Neural cell (in vitro differentiated cells): ENCODE results near the gene KIF23. TPM values are rescaled to one million over a fixed set of nuclear protein-coding genes. Genes with fewer than 3 reads are reported as not detected.
"Not testable (repeated sequence)": the region's sequence is repeated elsewhere in the genome, so short reads cannot be mapped to it uniquely, and the experiment has no call there.

Experiments used
- H2AFZ ChIP-seq: fragments of 200-600, 300-800 bp; sonication (generic), shearing (Covaris generic); 2 replicates; pipeline ENCODE4 v1.6.0; 2014; ENCODE audit warnings: low read depth, mild to moderate bottlenecking, antibody characterized with exemption, low read length, moderate library complexity
- H3F3A ChIP-seq: fragments of 200-600 bp; shearing (Covaris generic); 2 replicates; pipeline ENCODE4 v1.6.1; 2016; ENCODE audit warnings: mild to moderate bottlenecking, moderate library complexity, mixed read lengths, antibody characterized with exemption, low read length; ENCODE audit not compliant: insufficient read depth, poor library complexity, severe bottlenecking
- H3K27ac ChIP-seq: fragments of 200-600, 300-800 bp; sonication (generic), shearing (Covaris generic); 2 replicates; pipeline ENCODE4 v1.5.1; 2014; ENCODE audit warnings: mild to moderate bottlenecking, low read length, moderate library complexity
- H3K27me3 ChIP-seq: fragments of 300-800, 200-600 bp; sonication (generic), shearing (Covaris generic); 2 replicates; pipeline ENCODE4 v1.6.0; 2014; ENCODE audit warnings: mild to moderate bottlenecking, low read depth, low read length, moderate library complexity; ENCODE audit not compliant: insufficient read depth
- H3K36me3 ChIP-seq: fragments of 300-800, 200-600 bp; sonication (generic), shearing (Covaris generic); 2 replicates; pipeline ENCODE4 v1.5.1; 2014; ENCODE audit warnings: mild to moderate bottlenecking, antibody characterized with exemption, low read length, moderate library complexity; ENCODE audit not compliant: insufficient read depth
- H3K4me2 ChIP-seq: fragments of 300-800, 200-600 bp; sonication (generic), shearing (Covaris generic); 2 replicates; pipeline ENCODE4 v1.6.0; 2014; ENCODE audit warnings: mild to moderate bottlenecking, low read length
- H3K4me3 ChIP-seq: fragments of 300-800, 200-600 bp; sonication (generic), shearing (Covaris generic); 2 replicates; pipeline ENCODE4 v1.5.1; 2014; ENCODE audit warnings: mild to moderate bottlenecking, low read length, moderate library complexity
- H3K79me2 ChIP-seq: fragments of 200-600 bp; shearing (Covaris generic); replicated peaks from 2 replicates; pipeline ENCODE4 v1.6.0; 2014; ENCODE audit warnings: mild to moderate bottlenecking, low read length, moderate library complexity; ENCODE audit not compliant: insufficient read depth
- H3K9ac ChIP-seq: fragments of 300-800, 200-600 bp; sonication (generic), shearing (Covaris generic); 2 replicates; pipeline ENCODE4 v1.6.1; 2016; ENCODE audit warnings: mild to moderate bottlenecking, low read length, mixed read lengths
- H3K9me2 ChIP-seq: fragments of 200-600 bp; shearing (Covaris generic); 2 replicates; pipeline ENCODE4 v1.6.1; 2016; ENCODE audit warnings: mild to moderate bottlenecking, low read length, mixed read lengths; ENCODE audit not compliant: insufficient read depth
- H3K9me3 ChIP-seq: fragments of 200-600, 300-800 bp; sonication (generic), shearing (Covaris generic); 2 replicates; pipeline ENCODE4 v1.6.1; 2016; ENCODE audit warnings: mild to moderate bottlenecking, mixed run types, low read length, moderate library complexity, mixed read lengths
- H4K20me1 ChIP-seq: fragments of 200-600 bp; shearing (Covaris generic); 2 replicates; pipeline ENCODE4 v1.6.1; 2016; ENCODE audit warnings: mild to moderate bottlenecking, mixed run types; ENCODE audit not compliant: insufficient read depth
- CTCF ChIP-seq: fragments of 450-650 bp; IDR thresholded peaks from 2 replicates; pipeline ENCODE4 v1.5.1; 2014; ENCODE audit warnings: antibody characterized with exemption, mild to moderate bottlenecking, moderate library complexity; ENCODE audit not compliant: poor library complexity, severe bottlenecking
- EP300 ChIP-seq: fragments of 450-650 bp; conservative IDR thresholded peaks from 2 replicates; pipeline ENCODE4 v1.6.1; 2014; ENCODE audit warnings: antibody characterized with exemption, mild to moderate bottlenecking, moderate library complexity; ENCODE audit not compliant: poor library complexity, severe bottlenecking
- EZH2 ChIP-seq: fragments of 200-600, 300-800 bp; shearing (Covaris generic), sonication (generic); IDR thresholded peaks from 2 replicates; pipeline ENCODE4 v1.6.1; 2014; ENCODE audit warnings: antibody characterized with exemption, low read length, borderline replicate concordance, mild to moderate bottlenecking; ENCODE audit not compliant: insufficient read depth, poor library complexity, severe bottlenecking
- MXI1 ChIP-seq: fragments of 450-650 bp; conservative IDR thresholded peaks from 2 replicates; pipeline ENCODE4 v1.6.1; 2014; ENCODE audit warnings: antibody characterized with exemption, mild to moderate bottlenecking; ENCODE audit not compliant: poor library complexity, severe bottlenecking
- POLR2AphosphoS5 ChIP-seq: IDR thresholded peaks from 2 replicates; pipeline ENCODE4 v1.6.1; 2012
- RAD21 ChIP-seq: fragments of 450-650 bp; conservative IDR thresholded peaks from 2 replicates; pipeline ENCODE4 v1.6.1; 2014; ENCODE audit warnings: antibody characterized with exemption, mild to moderate bottlenecking, moderate library complexity
- SMC3 ChIP-seq: fragments of 450-650 bp; conservative IDR thresholded peaks from 2 replicates; pipeline ENCODE4 v1.6.1; 2014; ENCODE audit warnings: antibody characterized with exemption, mild to moderate bottlenecking, moderate library complexity; ENCODE audit not compliant: poor library complexity
- TAF1 ChIP-seq: IDR thresholded peaks from 2 replicates; pipeline ENCODE4 v1.6.1; 2012; ENCODE audit warnings: low read depth
- polyA plus RNA-seq: library from polyadenylated mRNA; depleted of rRNA; stranded (reverse); fragments of >200 nt; gene quantifications from 2 replicates; pipeline ENCODE4 v1.2.3, GENCODE V29; 2014
- TF ChIP-seq, protein P1 (sequence below): IDR thresholded peaks from 2 replicates; pipeline ENCODE4 v1.6.1; 2012; ENCODE audit warnings: borderline replicate concordance

The KIF23 gene
- polyA plus RNA-seq, 1 donor from 2014 or later: 1.7 TPM

DNA sequence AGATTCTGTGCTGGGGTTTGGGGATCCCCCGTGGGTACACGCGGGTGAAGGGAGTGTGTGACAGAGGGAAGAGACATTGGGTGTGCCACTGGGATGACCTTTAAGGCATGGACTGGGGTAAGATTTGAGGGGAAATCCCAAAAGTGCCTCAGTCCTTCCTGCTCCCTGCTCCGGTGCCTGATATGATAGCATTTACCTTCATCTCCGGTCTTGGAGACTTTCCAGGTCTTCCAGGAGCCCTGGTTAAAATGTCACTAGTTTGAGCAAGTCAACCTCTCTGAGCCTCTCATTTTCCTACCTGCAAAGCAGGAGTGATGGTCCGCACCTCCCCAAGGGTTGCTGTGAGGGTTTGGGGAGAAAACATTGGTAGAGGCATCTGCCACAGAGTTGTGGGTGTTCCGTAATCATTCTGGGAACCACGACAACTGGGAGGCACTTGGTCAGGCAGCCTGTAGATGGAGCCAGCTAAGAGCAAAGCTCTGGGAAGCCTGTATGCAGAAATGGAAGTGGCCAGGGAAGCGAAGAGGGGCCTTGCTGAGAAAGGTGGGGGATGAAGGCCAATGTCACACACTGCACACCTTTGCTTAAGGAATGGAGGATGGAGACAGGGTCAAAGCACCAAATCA is 33.9 kb upstream of the KIF23 start:
- no peaks in the 10 kb centered on the region for H3K36me3 ChIP-seq
- H3K9ac ChIP-seq: no peak overlapping the region

DNA sequence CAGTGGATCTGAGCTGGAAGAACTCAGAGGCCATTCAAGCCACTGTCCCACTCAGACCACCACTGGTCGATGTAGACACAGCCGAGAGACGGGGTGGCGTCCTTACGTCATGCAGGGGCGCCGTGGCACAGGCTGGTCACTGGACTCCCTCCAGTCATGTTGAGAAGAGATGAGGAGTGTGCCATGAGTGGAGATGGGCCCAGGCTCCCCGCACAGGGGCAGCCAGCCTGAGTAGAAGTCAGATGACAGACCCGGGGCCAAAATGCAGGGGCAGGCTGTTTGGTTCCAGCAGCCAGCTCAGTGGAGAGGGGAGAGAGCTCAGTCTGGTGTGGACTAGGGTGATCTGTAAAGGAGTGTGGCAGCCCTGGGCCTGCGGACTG is 33.4 kb upstream of the KIF23 start:
- H3F3A ChIP-seq: no peaks in the 10 kb centered on the region
- no peak overlapping the region for H3K27ac ChIP-seq
- H3K4me3 ChIP-seq: no peak overlapping the region
- H4K20me1 ChIP-seq: no peaks in the 10 kb centered on the region
- TF ChIP-seq SMC3 (no peak), POLR2AphosphoS5 (no peak)
- no peaks in the 10 kb centered on the region for H3K27me3 ChIP-seq
- H3K9ac ChIP-seq: no peak overlapping the region
- H3K4me2 ChIP-seq: no peak overlapping the region
- H3K36me3 ChIP-seq: no peaks in the 10 kb centered on the region
- H3K9me2 ChIP-seq: no peaks in the 10 kb centered on the region
- no peaks in the 10 kb centered on the region for H3K9me3 ChIP-seq
- no peaks in the 10 kb centered on the region for H3K79me2 ChIP-seq
- H2AFZ ChIP-seq: no peak overlapping the region

More for the DNA sequence above, 33.9 kb upstream of the KIF23 start:
- Histone ChIP-seq H3K27ac (no peak overlapping the region), H3K4me2 (no peak overlapping the region), H4K20me1 (no peaks in the 10 kb centered on the region), H3K27me3 (no peaks in the 10 kb centered on the region), H3K9me3 (no peaks in the 10 kb centered on the region), H3K9me2 (no peaks in the 10 kb centered on the region), H3K79me2 (no peaks in the 10 kb centered on the region), H3K4me3 (no peak overlapping the region), H2AFZ (no peak overlapping the region), H3F3A (no peaks in the 10 kb centered on the region)
- TF ChIP-seq CTCF (no peak), TAF1 (no peak), RAD21 (no peak), POLR2AphosphoS5 (no peak), SMC3 (no peak), EP300 (no peak), EZH2 (no peak), MXI1 (no peak)
- TF ChIP-seq, protein P1, sequence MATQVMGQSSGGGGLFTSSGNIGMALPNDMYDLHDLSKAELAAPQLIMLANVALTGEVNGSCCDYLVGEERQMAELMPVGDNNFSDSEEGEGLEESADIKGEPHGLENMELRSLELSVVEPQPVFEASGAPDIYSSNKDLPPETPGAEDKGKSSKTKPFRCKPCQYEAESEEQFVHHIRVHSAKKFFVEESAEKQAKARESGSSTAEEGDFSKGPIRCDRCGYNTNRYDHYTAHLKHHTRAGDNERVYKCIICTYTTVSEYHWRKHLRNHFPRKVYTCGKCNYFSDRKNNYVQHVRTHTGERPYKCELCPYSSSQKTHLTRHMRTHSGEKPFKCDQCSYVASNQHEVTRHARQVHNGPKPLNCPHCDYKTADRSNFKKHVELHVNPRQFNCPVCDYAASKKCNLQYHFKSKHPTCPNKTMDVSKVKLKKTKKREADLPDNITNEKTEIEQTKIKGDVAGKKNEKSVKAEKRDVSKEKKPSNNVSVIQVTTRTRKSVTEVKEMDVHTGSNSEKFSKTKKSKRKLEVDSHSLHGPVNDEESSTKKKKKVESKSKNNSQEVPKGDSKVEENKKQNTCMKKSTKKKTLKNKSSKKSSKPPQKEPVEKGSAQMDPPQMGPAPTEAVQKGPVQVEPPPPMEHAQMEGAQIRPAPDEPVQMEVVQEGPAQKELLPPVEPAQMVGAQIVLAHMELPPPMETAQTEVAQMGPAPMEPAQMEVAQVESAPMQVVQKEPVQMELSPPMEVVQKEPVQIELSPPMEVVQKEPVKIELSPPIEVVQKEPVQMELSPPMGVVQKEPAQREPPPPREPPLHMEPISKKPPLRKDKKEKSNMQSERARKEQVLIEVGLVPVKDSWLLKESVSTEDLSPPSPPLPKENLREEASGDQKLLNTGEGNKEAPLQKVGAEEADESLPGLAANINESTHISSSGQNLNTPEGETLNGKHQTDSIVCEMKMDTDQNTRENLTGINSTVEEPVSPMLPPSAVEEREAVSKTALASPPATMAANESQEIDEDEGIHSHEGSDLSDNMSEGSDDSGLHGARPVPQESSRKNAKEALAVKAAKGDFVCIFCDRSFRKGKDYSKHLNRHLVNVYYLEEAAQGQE: no peak

GRCh38 chr15:69382176-69382575 is 32.0 kb upstream of the KIF23 start:
- not testable (repeated sequence) for H3K9me2 ChIP-seq, H3K27me3 ChIP-seq, H3K27ac ChIP-seq, H3K36me3 ChIP-seq, H3F3A ChIP-seq, H3K9me3 ChIP-seq, H3K4me2 ChIP-seq, H3K4me3 ChIP-seq, H2AFZ ChIP-seq, H3K79me2 ChIP-seq, H4K20me1 ChIP-seq, H3K9ac ChIP-seq

DNA sequence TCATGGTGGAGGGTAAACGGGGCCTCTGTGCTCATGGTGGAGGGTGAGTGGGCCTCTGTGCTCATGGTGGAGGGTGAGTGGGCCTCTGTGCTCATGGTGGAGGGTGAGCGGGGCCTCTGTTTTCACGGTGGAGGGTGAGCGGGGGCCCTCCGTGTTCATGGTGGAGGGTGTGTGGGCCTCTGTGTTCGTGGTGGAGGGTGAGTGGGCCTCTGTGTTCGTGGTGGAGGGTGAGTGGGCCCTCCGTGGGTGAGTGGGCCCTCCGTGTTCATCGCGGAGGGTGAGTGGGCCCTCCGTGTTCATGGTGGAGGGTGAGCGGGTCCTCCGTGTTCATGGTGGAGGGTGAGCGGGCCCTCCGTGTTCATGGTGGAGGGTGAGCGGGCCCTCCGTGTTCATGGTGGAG is 30.1 kb upstream of the KIF23 start:
- H4K20me1 ChIP-seq, H3K27ac ChIP-seq, H3K4me2 ChIP-seq, H3K36me3 ChIP-seq, H3K9me3 ChIP-seq, H3K79me2 ChIP-seq, H3F3A ChIP-seq, H3K4me3 ChIP-seq, H2AFZ ChIP-seq, H3K27me3 ChIP-seq, H3K9ac ChIP-seq, H3K9me2 ChIP-seq: not testable (repeated sequence)
